Hindlimb muscle (tissue), 1 donor: ENCODE results near the gene CMTM8. TPM values are rescaled to one million over a fixed set of nuclear protein-coding genes. Genes with fewer than 3 reads are reported as not detected.
"Not testable (repeated sequence)": the region's sequence is repeated elsewhere in the genome, so short reads cannot be mapped to it uniquely, and the experiment has no call there.

ENCODE experiments used
- DNase-seq: peaks from one replicate; pipeline ENCODE4 v3.0.0-alpha.2; 2013
- polyA plus RNA-seq: library from polyadenylated mRNA; unstranded; fragments of 120-200 nt; gene quantifications from one replicate; pipeline ENCODE4 v1.2.1, GENCODE V29; 2013; ENCODE audit not compliant: insufficient read length

Gene CMTM8, protein sequence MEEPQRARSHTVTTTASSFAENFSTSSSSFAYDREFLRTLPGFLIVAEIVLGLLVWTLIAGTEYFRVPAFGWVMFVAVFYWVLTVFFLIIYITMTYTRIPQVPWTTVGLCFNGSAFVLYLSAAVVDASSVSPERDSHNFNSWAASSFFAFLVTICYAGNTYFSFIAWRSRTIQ
- polyA plus RNA-seq: 2.9 TPM

- DNase-seq: peak; percentile 42
These were observed at the start of gene CMTM8 for GRCh38 chr3:32238453-32239306. CMTM8 (plus strand) TSS chr3:32238680; CDS start chr3:32238973, 293 bp downstream.

DNA sequence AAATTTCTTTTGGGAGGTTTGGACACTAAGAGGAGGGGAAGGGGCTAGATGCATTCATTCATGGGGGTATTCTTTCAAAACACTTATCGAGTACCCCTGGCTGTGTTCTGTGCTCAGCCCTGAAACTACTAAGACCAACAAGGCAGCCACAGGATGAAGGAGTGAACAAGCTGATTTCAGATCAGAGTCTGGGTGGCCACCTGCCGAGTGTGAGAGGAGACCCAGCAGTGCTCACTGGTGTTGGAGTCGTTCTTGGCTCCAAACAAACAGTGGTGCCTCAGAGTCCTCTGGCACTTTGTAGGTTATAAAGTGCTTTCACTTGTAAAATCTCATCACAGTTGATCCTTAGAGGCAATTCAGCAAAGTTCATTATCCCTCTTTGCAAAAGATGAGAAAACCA lies 48.8 kb upstream of the CMTM8 start:
- no peak for DNase-seq

DNA sequence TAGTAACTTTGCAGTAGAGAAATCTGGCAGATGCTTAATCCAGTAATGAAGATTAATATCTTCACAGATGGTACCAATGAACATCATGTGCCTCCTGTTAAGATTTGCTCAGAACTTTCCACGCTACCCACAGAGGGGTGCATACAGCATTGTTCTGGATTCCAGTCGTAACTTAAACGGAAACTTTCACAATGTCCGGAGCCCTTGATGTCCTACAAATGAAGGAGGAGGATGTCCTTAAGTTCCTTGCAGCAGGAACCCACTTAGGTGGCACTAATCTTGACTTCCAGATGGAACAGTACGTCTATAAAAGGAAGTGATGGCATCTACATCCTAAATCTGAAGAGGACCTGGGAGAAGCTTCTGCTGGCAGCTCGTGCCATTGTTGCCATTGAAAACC lies 47.9 kb upstream of the CMTM8 start:
- not testable (repeated sequence) for DNase-seq

DNA sequence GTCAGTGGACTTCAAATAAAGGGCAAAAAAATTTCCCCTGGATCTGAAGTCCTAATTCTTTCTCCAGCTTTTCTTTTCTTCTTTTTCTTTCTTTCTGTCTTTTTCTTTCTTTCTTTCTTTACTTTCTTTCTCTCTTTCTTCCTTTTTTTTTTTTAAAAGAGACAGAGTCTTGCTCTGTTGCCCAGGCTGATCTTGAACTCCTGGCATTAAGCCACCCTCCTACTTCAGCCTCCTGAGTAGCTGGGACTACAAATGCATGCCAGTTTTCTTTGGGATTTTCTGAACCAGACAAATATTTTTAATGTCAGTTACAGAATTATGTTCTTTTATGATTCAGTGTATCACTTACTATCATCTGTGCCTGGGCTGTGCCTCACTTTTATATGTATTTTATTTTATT lies 45.4 kb upstream of the CMTM8 start:
- DNase-seq: no peak

- no peak for DNase-seq
These were observed 43.8 kb upstream of the CMTM8 start for GRCh38 chr3:32194653-32195052.

DNA sequence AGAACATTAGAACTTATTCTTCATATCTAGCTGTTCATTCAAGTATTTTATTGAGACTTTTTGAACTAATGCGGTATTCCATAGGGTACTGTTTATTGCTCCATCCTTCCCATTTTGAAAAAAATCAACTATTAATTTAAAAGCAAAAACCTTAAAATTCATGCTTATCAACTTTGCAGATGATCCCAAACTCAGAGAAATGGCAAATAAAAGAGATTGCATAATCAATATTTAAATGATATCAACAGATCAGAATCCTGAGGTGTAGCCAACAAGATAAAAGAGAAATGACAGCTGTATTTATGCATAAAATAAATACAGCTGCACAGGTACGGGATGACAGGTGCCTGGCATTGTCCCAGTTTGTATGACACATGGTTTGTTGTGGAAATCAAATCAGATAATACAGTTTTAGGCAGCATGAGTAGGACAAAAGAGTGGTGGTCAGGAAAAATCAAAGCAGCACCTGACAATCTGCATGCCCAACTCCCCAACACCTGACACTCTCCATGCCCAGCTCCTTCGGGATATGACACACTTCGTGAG lies 42.4 kb upstream of the CMTM8 start:
- DNase-seq: no peak

- DNase-seq: no peak
These were observed 40.5 kb upstream of the CMTM8 start for GRCh38 chr3:32197991-32198390.

- DNase-seq: no peak
These were observed 39.8 kb upstream of the CMTM8 start for GRCh38 chr3:32198714-32199113.

- DNase-seq: peak; percentile 85
These were observed 38.0 kb upstream of the CMTM8 start for GRCh38 chr3:32200490-32200889.

GRCh38 chr3:32200992-32201758 lies 37.3 kb upstream of the CMTM8 start:
- DNase-seq: peak; percentile 45

DNA sequence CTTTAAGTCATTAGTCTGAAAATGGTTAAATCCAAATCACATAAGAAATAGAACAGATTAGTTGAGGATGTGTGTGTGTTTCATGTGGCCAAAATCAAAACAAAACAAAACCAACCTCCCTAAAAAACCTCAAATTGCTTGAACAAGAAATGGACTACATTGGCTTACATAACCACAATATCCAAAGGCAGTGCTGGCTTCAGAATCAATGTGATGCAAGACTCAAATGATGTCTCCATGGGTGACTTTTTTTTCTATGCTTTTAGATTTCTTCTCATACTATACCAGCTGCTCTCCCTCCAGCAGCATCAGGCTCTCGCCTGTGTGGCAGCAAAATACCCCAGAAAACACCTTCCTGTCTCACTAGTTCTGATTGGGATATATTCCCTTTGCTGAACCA lies 36.0 kb upstream of the CMTM8 start:
- no peak for DNase-seq

GRCh38 chr3:32203854-32204253 lies 34.6 kb upstream of the CMTM8 start:
- no peak for DNase-seq

DNA sequence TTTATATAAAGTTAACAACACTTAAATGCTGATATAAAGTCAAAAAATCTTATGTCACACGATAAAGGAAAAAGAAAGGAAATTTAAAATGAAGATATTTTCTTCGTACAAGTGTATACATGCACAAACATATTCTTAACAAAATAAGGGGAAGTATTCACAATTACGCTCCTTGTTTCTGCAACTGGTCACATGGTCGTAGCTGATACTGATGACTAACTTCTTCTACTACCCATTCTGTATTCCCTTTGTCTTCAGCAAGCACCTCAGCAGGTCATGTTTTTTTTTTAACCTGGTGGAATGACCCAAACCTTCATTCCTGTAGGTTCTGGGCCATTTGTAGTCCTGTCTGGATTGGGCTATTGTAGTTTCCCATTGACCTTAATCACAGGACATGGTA lies 30.0 kb upstream of the CMTM8 start:
- DNase-seq: no peak

DNA sequence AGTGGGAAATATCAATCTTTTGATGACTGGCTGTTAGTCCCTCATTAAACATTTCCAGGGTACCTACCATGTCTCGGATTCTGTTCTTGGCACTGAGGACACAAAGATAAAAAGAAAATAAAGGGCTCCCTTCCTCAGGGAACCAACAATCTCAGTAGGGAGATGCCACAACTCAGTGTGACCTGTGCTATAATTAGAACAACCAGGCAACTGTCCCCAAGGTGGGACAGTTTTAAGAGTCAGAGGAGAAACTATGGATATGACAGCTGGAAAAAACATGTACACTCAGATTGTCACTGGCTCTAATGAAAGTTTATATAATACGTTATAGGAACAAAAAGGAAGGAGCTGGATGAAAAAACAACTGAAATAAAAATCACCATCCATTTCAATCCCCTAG lies 23.3 kb upstream of the CMTM8 start:
- DNase-seq: no peak

DNA sequence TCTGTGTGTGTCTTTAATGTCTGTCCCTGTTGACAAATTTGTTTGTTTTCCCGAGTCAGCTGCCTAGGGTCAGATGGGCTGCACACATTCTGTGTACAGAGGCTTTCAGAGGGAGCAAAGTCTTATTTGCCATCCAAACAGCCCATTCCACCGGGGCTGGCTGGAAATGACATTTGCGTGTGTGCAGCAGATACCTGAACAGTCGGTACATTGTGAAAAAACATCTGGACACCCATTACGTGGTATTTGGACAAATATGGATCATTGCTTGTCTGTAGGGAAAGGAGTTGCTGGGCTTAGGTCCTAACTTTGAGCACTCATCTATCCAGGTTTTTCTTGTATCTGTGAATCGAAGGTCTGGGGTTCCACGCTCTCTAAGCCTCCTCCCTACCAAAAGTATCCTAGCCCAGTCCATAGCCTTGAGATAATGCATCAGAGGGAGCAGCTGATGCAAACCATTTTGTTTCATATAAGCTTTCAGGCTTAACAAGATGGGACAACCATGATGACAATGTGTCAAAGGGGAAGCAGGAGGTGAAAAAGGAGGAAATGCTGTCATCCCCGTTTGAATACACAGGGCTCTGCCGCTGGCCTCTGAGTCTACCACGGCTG lies 22.2 kb upstream of the CMTM8 start:
- DNase-seq: no peak

GRCh38 chr3:32217339-32217738 lies 21.1 kb upstream of the CMTM8 start:
- no peak for DNase-seq

- no peak for DNase-seq
These were observed 18.9 kb upstream of the CMTM8 start for GRCh38 chr3:32219537-32219936.

- no peak for DNase-seq
These were observed 18.5 kb upstream of the CMTM8 start for GRCh38 chr3:32220006-32220405.

DNA sequence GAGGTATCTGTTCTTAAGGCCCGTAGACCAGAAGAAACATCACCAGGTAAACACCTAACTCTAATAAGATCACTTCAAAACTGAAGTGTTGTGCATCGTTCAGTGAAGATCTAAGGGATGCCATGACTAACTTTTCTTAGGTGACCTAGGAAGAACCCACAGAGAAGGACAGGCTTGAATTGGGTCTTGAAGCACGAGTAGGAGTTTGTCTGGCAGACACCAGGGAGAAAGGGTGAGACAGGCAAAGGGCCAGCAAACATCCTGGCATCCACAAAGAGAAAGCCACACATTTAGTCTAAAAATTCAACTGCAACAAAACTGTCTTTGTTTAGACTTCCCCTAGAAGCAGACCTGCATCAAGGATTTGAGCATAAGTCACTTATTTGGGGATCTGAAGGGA lies 15.5 kb upstream of the CMTM8 start:
- DNase-seq: no peak

DNA sequence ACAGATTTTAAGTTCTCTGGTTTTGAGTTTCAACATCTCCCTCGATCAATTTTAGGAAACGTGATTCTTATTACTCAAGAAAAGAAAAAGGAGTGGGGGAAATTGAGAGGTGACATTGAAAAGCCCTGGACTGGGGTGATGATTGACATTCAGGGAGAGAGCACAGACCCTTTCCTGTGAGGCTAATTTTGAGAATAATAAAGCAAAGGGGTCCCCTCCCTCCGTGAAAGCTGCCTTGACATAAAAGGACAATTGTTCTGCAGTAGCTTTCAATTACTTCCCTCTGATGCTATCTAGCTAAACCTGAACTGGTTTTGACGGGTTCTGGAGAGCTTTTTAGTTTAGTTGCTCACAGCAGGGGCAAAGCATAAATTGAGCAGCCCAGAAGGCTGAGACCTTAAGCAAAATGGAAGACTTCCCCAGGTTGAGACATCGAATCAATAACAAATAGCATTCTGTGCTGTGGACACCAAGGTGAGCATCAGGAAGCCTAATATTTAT lies 14.4 kb upstream of the CMTM8 start:
- no peak for DNase-seq

DNA sequence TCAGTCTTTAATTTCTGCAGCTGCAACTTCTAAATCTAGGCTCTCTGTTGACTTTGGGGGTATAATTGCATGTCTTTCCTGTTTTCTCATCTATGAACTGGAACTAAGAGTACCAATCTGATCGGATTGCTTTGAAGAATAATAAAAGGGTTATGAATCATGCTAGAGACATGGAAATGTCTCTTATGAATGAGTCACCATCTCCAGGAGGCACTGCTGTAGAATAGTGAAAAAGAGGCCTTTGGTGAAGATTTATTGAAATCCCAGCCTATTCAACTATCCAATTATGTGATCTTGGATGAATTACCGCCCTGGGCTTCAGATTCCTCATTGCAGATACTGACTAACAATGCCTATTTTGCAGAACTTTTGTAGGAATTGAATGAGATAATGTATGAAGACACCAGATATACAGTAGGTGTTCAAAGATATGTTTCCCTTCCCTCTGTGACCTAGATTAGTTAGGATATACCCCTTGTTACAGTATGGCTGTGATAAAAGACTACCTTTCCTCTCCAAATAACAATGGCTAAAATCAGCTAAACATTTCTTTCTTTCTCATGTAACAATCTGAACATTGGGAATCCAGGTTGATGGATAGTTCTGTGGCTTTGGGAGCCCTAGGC lies 11.5 kb upstream of the CMTM8 start:
- DNase-seq: no peak

DNA sequence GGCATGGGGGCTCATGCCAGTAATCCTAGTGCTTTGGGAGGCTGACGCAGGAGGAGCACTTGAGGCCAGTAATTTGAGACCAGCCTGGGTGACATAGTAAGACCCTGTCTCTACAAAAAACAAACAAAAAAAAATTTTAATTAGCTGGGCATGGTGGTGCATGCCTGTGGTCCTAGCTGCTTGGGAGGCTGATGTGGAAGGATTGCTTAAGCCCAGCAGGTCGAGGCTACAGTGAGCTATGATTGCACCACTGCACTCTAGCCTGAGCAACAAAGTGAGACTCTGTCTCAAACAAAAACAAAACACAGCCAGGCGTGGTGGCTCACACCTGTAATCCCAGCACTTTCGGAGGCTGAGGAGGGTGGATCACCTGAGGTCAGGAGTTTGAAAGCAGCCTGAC lies 9.7 kb upstream of the CMTM8 start:
- not testable (repeated sequence) for DNase-seq
